ENCODE data around the gene B4GALT1.

GRCh38 chr9:33106827-33107621, 60.1 kb downstream of the B4GALT1 start:
- TF ChIP-seq CTCF (IDR thresholded peaks at IDR 0.05; ENCODE audit: low read length) = no peak
- no peak for TF ChIP-seq EZH2 (optimal IDR thresholded peaks at IDR 0.05; ENCODE audit: low read depth, low read length)
